Endothelial cell of umbilical vein (primary cell): Measurements from ENCODE around the gene ADAP1. TPM values are rescaled to one million over a fixed set of nuclear protein-coding genes. Genes with fewer than 3 reads are reported as not detected.

Experiments used
- BruUV-seq: library from RNA; stranded (reverse); fragments of 400-500 nt; replicated peaks from 2 replicates; lab custom pipeline; 2021; lab: Mats Ljungman, UMichigan
- CTCF ChIA-PET: fragments of 300-600, 350-600 bp; sonication (Branson Sonifier 250); formaldehyde crosslinking; loops from one replicate; lab custom pipeline; 2021; ENCODE audit warnings: antibody characterized with exemption, inconsistent platforms; lab: Charles Lee
- POLR2A ChIA-PET: fragments of 300-600, 350-600 bp; sonication (Branson Sonifier 250); formaldehyde crosslinking; loops from one replicate; lab custom pipeline; 2021; ENCODE audit warnings: antibody characterized with exemption, inconsistent platforms; lab: Charles Lee
- DNase-seq: peaks from one replicate; pipeline ENCODE4 v3.0.0-alpha.2; 2011; ENCODE audit warnings: low read depth, low spot score
- FAIRE-seq: peaks from 2 replicates; lab custom pipeline; 2011; peaks lifted over from hg19 to GRCh38; lab: Jason Lieb, UNC
- H2AFZ ChIP-seq: 2 replicates; pipeline ENCODE4 v1.6.0; 2012; ENCODE audit warnings: low read depth, low read length, control low read depth, inconsistent platforms
- H3K27ac ChIP-seq: 2 replicates; pipeline ENCODE4 v1.5.1; 2011; ENCODE audit warnings: low read depth, mild to moderate bottlenecking, control low read depth, low read length, moderate library complexity; ENCODE audit not compliant: insufficient read depth
- H3K27me3 ChIP-seq, 2 experiments: 2 replicates each; pipeline versions ENCODE4 v1.6.0 to v1.6.1; 2011; ENCODE audit warnings: low read length in 2 of 2, mixed read lengths in 1 of 2; ENCODE audit not compliant: control insufficient read depth in 2 of 2, insufficient read depth in 2 of 2
- H3K36me3 ChIP-seq, 2 experiments: 2 replicates in 1 of 2; 3 replicates in 1 of 2; pipeline ENCODE4 v1.5.1; 2011; ENCODE audit warnings: low read length in 2 of 2, mild to moderate bottlenecking in 1 of 2, moderate library complexity in 1 of 2; ENCODE audit not compliant: control insufficient read depth in 2 of 2, insufficient read depth in 2 of 2; ENCODE audit errors: extremely low read depth in 1 of 2
- H3K4me1 ChIP-seq: 3 replicates; pipeline ENCODE4 v1.5.1; 2011; ENCODE audit warnings: mild to moderate bottlenecking, low read length; ENCODE audit not compliant: control insufficient read depth, insufficient read depth; ENCODE audit errors: extremely low read depth
- H3K4me2 ChIP-seq: 2 replicates; pipeline ENCODE4 v1.6.1; 2011; ENCODE audit warnings: low read length, control low read depth, mixed read lengths; ENCODE audit not compliant: insufficient read depth
- H3K4me3 ChIP-seq, 3 experiments: fragments of 200-600 bp in 1 of 3; sonication (generic), shearing (Covaris generic) in 1 of 3; replicated peaks in 1 of 3; 2 replicates each; pipeline ENCODE4 v1.5.1; 2011 to 2016; ENCODE audit warnings: control low read depth in 3 of 3, low read length in 3 of 3, mild to moderate bottlenecking in 2 of 3, inconsistent platforms in 1 of 3, low read depth in 1 of 3, moderate library complexity in 1 of 3; ENCODE audit not compliant: insufficient read depth in 1 of 3
- H3K79me2 ChIP-seq: 2 replicates; pipeline ENCODE4 v1.6.0; 2012; ENCODE audit warnings: low read length, inconsistent platforms; ENCODE audit not compliant: control insufficient read depth, insufficient read depth
- H3K9ac ChIP-seq: replicated peaks from 2 replicates; pipeline ENCODE3; 2011; ENCODE audit warnings: low read length, control low read depth; ENCODE audit not compliant: insufficient read depth; ENCODE audit errors: extremely low read depth
- H3K9me1 ChIP-seq: replicated peaks from 3 replicates; pipeline ENCODE4 v1.6.0; 2011; ENCODE audit warnings: mild to moderate bottlenecking, low read length; ENCODE audit not compliant: control insufficient read depth, insufficient read depth; ENCODE audit errors: extremely low read depth
- H3K9me3 ChIP-seq: replicated peaks from 2 replicates; pipeline ENCODE4 v1.5.1; 2012; ENCODE audit warnings: low read length, inconsistent platforms; ENCODE audit not compliant: control insufficient read depth, insufficient read depth
- H4K20me1 ChIP-seq: replicated peaks from 2 replicates; pipeline ENCODE3; 2011; ENCODE audit warnings: mild to moderate bottlenecking, low read length; ENCODE audit not compliant: control insufficient read depth, insufficient read depth; ENCODE audit errors: extremely low read depth
- CTCF ChIP-seq, 2 donors: IDR thresholded peaks; 1 replicate in 1 of 2; 2 replicates in 1 of 2; pipeline ENCODE4 v1.5.1; 2011; ENCODE audit warnings: low read length in 2 of 2, mild to moderate bottlenecking in 2 of 2, moderate library complexity in 2 of 2, control low read depth in 1 of 2, inconsistent platforms in 1 of 2, low read depth in 1 of 2; ENCODE audit not compliant: insufficient read depth in 1 of 2; ENCODE audit errors: extremely low read depth in 1 of 2
- POLR2A ChIP-seq: IDR thresholded peaks from 2 replicates; pipeline ENCODE4 v1.6.1; 2012; ENCODE audit warnings: low read depth, mild to moderate bottlenecking, control low read depth, low read length
- dilution Hi-C: fragments of 300-500 bp; cut with MboI; formaldehyde crosslinking; loops from one replicate; pipeline ENCODE4 v1.15.0; 2019; ENCODE audit warnings: low sequenced_read_pairs; ENCODE audit not compliant: extremely low pct_ligation_motif_present
- intact Hi-C: fragments of 100-400 bp; cut with micrococcal nuclease; formaldehyde crosslinking; loops from one replicate; pipeline ENCODE4 v1.10.0; 2022
- polyA plus RNA-seq, 4 experiments: library from polyadenylated mRNA; depleted of rRNA in 3 of 4; stranded (reverse) in 3 of 4; unstranded in 1 of 4; fragments of >200 nt; gene quantifications; 2 replicates each; pipeline versions ENCODE4 v1.2.1 to v1.2.3, GENCODE V29; 2011 to 2012; ENCODE audit warnings: missing spikeins in 1 of 4
- total RNA-seq: library from RNA; stranded (reverse); gene quantifications from 2 replicates; pipeline ENCODE4 v1.2.3, GENCODE V29; 2021

Gene ADAP1
- total and polyA plus RNA-seq, 2 donors (not counting 3 experiments of a cell fraction or from before 2014, with no cell fraction given): 0.49 to 0.58 TPM

GRCh38 chr7:997404-998395 lies 43.2 kb upstream of the ADAP1 start:
- no peaks in the 10 kb centered on the region for H3K4me1 ChIP-seq
- no TSS peak for BruUV-seq
- H3K9me1 ChIP-seq: no peaks in the 10 kb centered on the region
- ChIA-PET POLR2A (no interaction called here), CTCF (interaction anchor here (1.4 to 10.0 kb wide), 2 partner anchors 69 to 178 kb away, joined by 4 to 459 read pairs; no protein-coding TSS in a partner anchor)
- no peak overlapping the region for H3K27ac ChIP-seq
- no peak overlapping the region for H3K4me3 ChIP-seq
- TF ChIP-seq POLR2A (no peak), CTCF (IDR thresholded peaks at IDR 0.05; ENCODE audit: extremely low read depth in 1 of 2, insufficient read depth in 1 of 2, low read depth in 1 of 2, low read length in 2 of 2) (peak in 1 of 2 donors; percentile 9)
- no peak overlapping the region for H3K9ac ChIP-seq
- intact Hi-C loops: no loop called here
- H4K20me1 ChIP-seq: no peaks in the 10 kb centered on the region
- no peaks in the 10 kb centered on the region for H3K27me3 ChIP-seq
- no peak overlapping the region for H2AFZ ChIP-seq
- FAIRE-seq: no peak
- DNase-seq: no peak
- H3K36me3 ChIP-seq: peaks cover 0 to 4% of the 10 kb centered on the region in 2 experiments
- no peaks in the 10 kb centered on the region for H3K9me3 ChIP-seq
- dilution Hi-C loops: no loop called here
- no peaks in the 10 kb centered on the region for H3K79me2 ChIP-seq
- no peak overlapping the region for H3K4me2 ChIP-seq
